HepG2 (cell line): ENCODE results near the gene SYNJ2. TPM values are rescaled to one million over a fixed set of nuclear protein-coding genes. Genes with fewer than 3 reads are reported as not detected.

Experiments
- CEBPG ChIP-seq: IDR thresholded peaks from 2 replicates; pipeline ENCODE4 v1.6.1; 2016
- HIVEP1 ChIP-seq: sonication (generic); formaldehyde crosslinking; IDR thresholded peaks from 2 replicates; pipeline ENCODE4 v1.4.0; 2020; ENCODE audit warnings: mild to moderate bottlenecking, missing genetic modification reagents
- MED1 ChIP-seq: sonication (generic); formaldehyde crosslinking; IDR thresholded peaks from 2 replicates; pipeline ENCODE4 v1.4.0; 2020; ENCODE audit warnings: missing genetic modification reagents
- NFAT5 ChIP-seq: sonication (generic); formaldehyde crosslinking; IDR thresholded peaks from 2 replicates; pipeline ENCODE4 v1.4.0; 2020; ENCODE audit warnings: missing genetic modification reagents
- PBX2 ChIP-seq: IDR thresholded peaks from 2 replicates; pipeline ENCODE4 v1.6.1; 2016; ENCODE audit warnings: control low read depth
- PRDM10 ChIP-seq: sonication (generic); formaldehyde crosslinking; IDR thresholded peaks from 2 replicates; pipeline ENCODE4 v1.4.0; 2020; ENCODE audit warnings: low read depth, missing genetic modification reagents
- TARDBP ChIP-seq: sonication (generic); formaldehyde crosslinking; IDR thresholded peaks from 2 replicates; pipeline ENCODE4 v1.8.0; 2022; ENCODE audit warnings: mild to moderate bottlenecking, missing genetic modification reagents
- TFAP4 ChIP-seq: sonication (generic); IDR thresholded peaks from 2 replicates; pipeline ENCODE4 v1.6.1; 2016; ENCODE audit warnings: low read depth, borderline replicate concordance
- UBTF ChIP-seq: sonication (generic); formaldehyde crosslinking; IDR thresholded peaks from 2 replicates; pipeline ENCODE4 v1.4.0; 2020; ENCODE audit warnings: mild to moderate bottlenecking, missing genetic modification reagents
- ZNF235 ChIP-seq: sonication (generic); formaldehyde crosslinking; IDR thresholded peaks from 2 replicates; pipeline ENCODE4 v1.8.1; 2023; ENCODE audit warnings: mild to moderate bottlenecking, missing genetic modification reagents, borderline replicate concordance
- ZNF251 ChIP-seq: sonication (generic); formaldehyde crosslinking; IDR thresholded peaks from 2 replicates; pipeline ENCODE4 v1.9.0; 2021; ENCODE audit warnings: mild to moderate bottlenecking, missing genetic modification reagents
- ZNF557 ChIP-seq: sonication (generic); formaldehyde crosslinking; IDR thresholded peaks from 2 replicates; pipeline ENCODE4 v1.4.0; 2020; ENCODE audit warnings: missing genetic modification reagents
- ZNF558 ChIP-seq: sonication (generic); formaldehyde crosslinking; IDR thresholded peaks from 2 replicates; pipeline ENCODE4 v1.9.0; 2022; ENCODE audit warnings: mild to moderate bottlenecking, missing genetic modification reagents, borderline replicate concordance
- ZNF740 ChIP-seq: sonication (generic); formaldehyde crosslinking; IDR thresholded peaks from 2 replicates; pipeline ENCODE4 v1.4.0; 2020; ENCODE audit warnings: missing genetic modification reagents
- polyA plus RNA-seq, 8 experiments: library from polyadenylated mRNA; depleted of rRNA in 3 of 8; stranded (reverse) in 7 of 8; unstranded in 1 of 8; fragments of >200 nt; fragmentation: Illumina TruSeq in 4 of 8; extraction: Trizol in 4 of 8; gene quantifications; 2 replicates each; pipeline versions ENCODE4 v1.2.1 to v1.2.3, GENCODE V29; 2011 to 2016; ENCODE audit warnings: low read depth in 4 of 8, missing spikeins in 1 of 8, mixed read lengths in 1 of 8; ENCODE audit not compliant: insufficient read depth in 1 of 8
- total RNA-seq, 5 experiments: library from RNA; depleted of rRNA; stranded (reverse); fragments of >200 nt; fragmentation: Illumina TruSeq; extraction: Trizol; gene quantifications; 2 replicates each; pipeline ENCODE4 v1.2.3, GENCODE V29; 2016; ENCODE audit warnings: low read depth in 1 of 5

Gene SYNJ2
- total and polyA plus RNA-seq, 2 of the 13 experiments (the other 11 are each of a cell fraction or from before 2014, with no cell fraction given) = 39.1 to 57.6 TPM

GRCh38 chr6:158026054-158026900 is 44.6 kb downstream of the SYNJ2 start (continued):
- TF ChIP-seq NFAT5 (CRISPR knock-in tag) (no peak), PBX2 (no peak), ZNF235 (CRISPR knock-in tag) (0 out of 2 replicates have a peak, but pooled peaks have one; percentile 11), TARDBP (CRISPR knock-in tag) (no peak), TFAP4 (no peak), CEBPG (peak; percentile 23; the same call in 1 of the 2 replicates), MED1 (CRISPR knock-in tag) (peak; percentile 80), PRDM10 (CRISPR knock-in tag) (peak; percentile 60; the same call in 1 of the 2 replicates), UBTF (CRISPR knock-in tag) (peak; percentile 23; the same call in 1 of the 2 replicates), ZNF251 (CRISPR knock-in tag) (no peak), ZNF558 (CRISPR knock-in tag) (no peak), ZNF557 (CRISPR knock-in tag) (no peak), HIVEP1 (CRISPR knock-in tag) (0 out of 2 replicates have a peak, but pooled peaks have one; percentile 20), ZNF740 (CRISPR knock-in tag) (0 out of 2 replicates have a peak, but pooled peaks have one; percentile 45)
